Stimulated activated naive B cell treated with anti-CD40 and anti-IgM and Interleukin-4, amounts not matched to agents 10 μg/mL and 1 μg/mL and 100 μg/mL, for 72 hours (primary cell): Measurements from ENCODE around the gene CDH18.

Source experiments
- ATAC-seq, 2 donors: fragments of 150-1000 bp; cut with Tn5 transposase; replicated peaks; 2 replicates each; pipeline ENCODE4 v1.10.0; 2021; ENCODE audit warnings: moderate library complexity in 1 of 2
- DNase-seq: peaks from one replicate; pipeline ENCODE4 v3.0.0; 2021
- H3K27ac Mint-ChIP-seq: one replicate; pipeline ENCODE4 v1.8.0; 2022; ENCODE audit warnings: mild to moderate bottlenecking, mixed read lengths
- H3K27me3 Mint-ChIP-seq, 2 donors: one replicate each; pipeline ENCODE4 v1.8.0; 2022; ENCODE audit warnings: mixed read lengths in 2 of 2
- H3K36me3 Mint-ChIP-seq, 2 donors: one replicate each; pipeline ENCODE4 v1.8.0; 2022; ENCODE audit warnings: mixed read lengths in 2 of 2, mild to moderate bottlenecking in 1 of 2
- H3K4me1 Mint-ChIP-seq, 2 donors: one replicate each; pipeline ENCODE4 v1.8.0; 2022; ENCODE audit warnings: mixed read lengths in 2 of 2, mild to moderate bottlenecking in 1 of 2
- H3K4me3 Mint-ChIP-seq, 2 donors: one replicate each; pipeline ENCODE4 v1.8.0; 2022; ENCODE audit warnings: mild to moderate bottlenecking in 2 of 2, mixed read lengths in 2 of 2, moderate library complexity in 1 of 2
- H3K9me3 Mint-ChIP-seq, 2 donors: one replicate each; pipeline ENCODE4 v1.8.0; 2022; ENCODE audit warnings: mixed read lengths in 2 of 2, mild to moderate bottlenecking in 1 of 2

The CDH18 gene

DNA sequence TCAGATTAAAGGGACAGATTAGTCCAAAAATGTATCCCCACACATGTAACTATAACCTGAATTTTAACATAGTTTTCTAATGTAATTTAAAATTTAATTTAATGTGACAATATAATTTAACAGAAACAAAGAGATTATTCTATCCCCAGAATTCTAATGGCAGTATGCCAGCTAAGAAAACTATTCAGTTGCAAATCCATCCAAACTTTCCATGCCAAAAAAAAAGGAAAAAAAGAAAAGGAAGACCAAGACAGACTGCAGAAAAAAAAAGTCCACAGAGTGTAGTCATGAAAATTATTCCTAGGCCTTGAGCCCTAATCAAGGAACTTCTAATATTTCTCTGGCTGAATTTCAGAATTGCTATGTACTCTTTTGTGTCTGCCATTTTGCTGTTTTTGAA lies 217.6 kb downstream of the CDH18 start:
- Mint-ChIP-seq H3K27me3 (no peaks in the 10 kb centered on the region), H3K4me3 (no peak overlapping the region), H3K36me3 (no peaks in the 10 kb centered on the region), H3K27ac (no peak overlapping the region), H3K4me1 (no peaks in the 10 kb centered on the region), H3K9me3 (peaks cover 0 to 3% of the 10 kb centered on the region in 2 donors)
- no peak for DNase-seq
- no peak for ATAC-seq

DNA sequence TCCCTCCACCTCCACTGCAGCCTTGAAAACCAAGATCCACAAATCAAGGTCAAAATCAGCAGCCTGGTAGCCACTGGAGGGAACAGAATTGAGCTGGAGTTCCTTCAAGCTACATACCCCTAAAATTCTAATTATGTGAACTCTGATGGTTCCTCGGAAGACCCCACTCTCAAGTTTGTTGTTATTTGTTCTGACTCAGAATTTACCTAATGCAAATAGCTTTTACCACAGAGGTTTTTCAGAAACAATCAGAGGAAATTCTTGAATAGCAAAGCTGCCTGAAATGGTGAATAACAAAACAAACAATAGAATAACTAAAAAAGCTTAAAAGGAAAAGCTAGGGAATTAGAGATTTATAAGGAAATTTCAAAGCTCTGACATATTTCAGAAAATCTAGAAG lies 220.0 kb downstream of the CDH18 start:
- Mint-ChIP-seq H3K27me3 (no peaks in the 10 kb centered on the region), H3K9me3 (peaks cover 4% of the 10 kb centered on the region in 2 donors), H3K4me1 (no peaks in the 10 kb centered on the region), H3K4me3 (no peak overlapping the region), H3K36me3 (no peaks in the 10 kb centered on the region), H3K27ac (no peak overlapping the region)
- no peak for DNase-seq
- no peak for ATAC-seq

DNA sequence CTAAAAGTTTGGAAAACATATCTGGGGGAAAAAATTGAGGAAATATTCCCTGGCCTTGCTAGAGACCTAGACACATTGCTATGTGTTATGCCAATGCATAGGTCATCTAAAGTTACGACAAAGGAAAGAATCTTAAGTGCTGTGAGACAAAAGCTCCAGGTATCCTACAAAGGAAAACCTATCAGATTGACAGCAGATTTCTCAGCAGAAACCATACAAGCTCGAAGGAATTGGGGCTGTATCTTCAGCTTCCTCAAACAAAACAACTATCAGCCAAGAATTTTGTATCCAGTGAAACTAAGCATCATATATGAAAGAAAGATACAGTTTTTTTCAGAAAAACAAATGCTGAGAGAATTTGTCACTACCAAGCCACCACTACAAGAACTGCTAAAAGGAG lies 234.4 kb downstream of the CDH18 start:
- H3K27me3 Mint-ChIP-seq = no peaks in the 10 kb centered on the region
- H3K36me3 Mint-ChIP-seq = no peaks in the 10 kb centered on the region

GRCh38 chr5:19751326-19751725 lies 236.7 kb downstream of the CDH18 start:
- ATAC-seq = no peak
- Mint-ChIP-seq H3K9me3 (peaks cover 0 to 10% of the 10 kb centered on the region in 2 donors), H3K4me1 (no peaks in the 10 kb centered on the region), H3K36me3 (no peaks in the 10 kb centered on the region), H3K27ac (no peak overlapping the region), H3K27me3 (no peaks in the 10 kb centered on the region), H3K4me3 (no peak overlapping the region)
- DNase-seq = no peak

More for the DNA sequence above, 234.4 kb downstream of the CDH18 start:
- Mint-ChIP-seq H3K4me3 (no peak overlapping the region), H3K27ac (no peak overlapping the region), H3K9me3 (peaks cover 0 to 13% of the 10 kb centered on the region in 2 donors), H3K4me1 (no peaks in the 10 kb centered on the region)
- no peak for DNase-seq
- no peak for ATAC-seq

DNA sequence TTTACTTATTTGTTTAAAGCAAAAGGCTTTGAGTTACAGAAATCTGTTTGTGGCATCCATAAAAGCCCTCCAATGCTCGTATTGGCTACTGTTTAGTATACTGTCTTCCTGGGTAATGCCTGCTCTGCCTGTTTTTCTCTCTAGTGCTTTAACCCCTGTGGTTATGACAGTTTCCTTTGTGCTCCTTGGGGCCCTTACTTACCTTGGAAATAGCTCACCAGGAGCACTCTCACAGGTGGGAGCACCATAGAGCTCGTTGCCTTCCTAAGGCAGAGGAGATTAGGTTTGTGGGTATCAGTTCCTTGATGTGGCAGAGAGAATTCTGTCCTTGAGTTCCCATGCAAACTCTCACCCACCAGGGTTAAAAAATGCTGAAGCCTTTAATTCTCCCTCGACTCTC lies 242.8 kb downstream of the CDH18 start:
- no peak for DNase-seq
- H3K9me3 Mint-ChIP-seq = no peaks in the 10 kb centered on the region
- H3K27ac Mint-ChIP-seq = no peak overlapping the region
- H3K27me3 Mint-ChIP-seq = no peaks in the 10 kb centered on the region
- no peak for ATAC-seq
- no peak overlapping the region for H3K4me3 Mint-ChIP-seq
- no peaks in the 10 kb centered on the region for H3K36me3 Mint-ChIP-seq
- no peaks in the 10 kb centered on the region for H3K4me1 Mint-ChIP-seq

DNA sequence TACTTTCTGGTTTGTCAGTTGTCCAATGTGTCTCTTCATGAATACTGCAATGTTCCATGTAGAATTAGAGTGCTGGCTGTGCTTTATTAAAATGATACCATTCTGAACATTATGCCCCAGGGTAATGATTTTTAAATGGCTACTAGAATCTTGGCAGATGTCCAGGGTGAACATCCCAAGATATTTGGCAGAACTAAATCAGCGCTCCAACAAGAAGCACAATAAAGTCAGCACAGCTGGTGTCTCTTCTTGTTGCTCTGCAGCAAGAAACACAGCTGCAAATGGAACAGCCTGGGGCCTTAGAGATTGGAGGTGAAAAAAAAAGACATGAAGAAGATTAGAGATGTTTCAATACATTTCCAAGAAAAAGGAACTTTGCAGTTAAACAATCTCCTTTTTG lies 248.3 kb downstream of the CDH18 start:
- no peaks in the 10 kb centered on the region for H3K36me3 Mint-ChIP-seq
- no peak for ATAC-seq
- H3K27ac Mint-ChIP-seq = no peak overlapping the region
- no peaks in the 10 kb centered on the region for H3K27me3 Mint-ChIP-seq
- no peaks in the 10 kb centered on the region for H3K9me3 Mint-ChIP-seq
- no peak for DNase-seq
- H3K4me1 Mint-ChIP-seq = no peaks in the 10 kb centered on the region
- H3K4me3 Mint-ChIP-seq = no peak overlapping the region

DNA sequence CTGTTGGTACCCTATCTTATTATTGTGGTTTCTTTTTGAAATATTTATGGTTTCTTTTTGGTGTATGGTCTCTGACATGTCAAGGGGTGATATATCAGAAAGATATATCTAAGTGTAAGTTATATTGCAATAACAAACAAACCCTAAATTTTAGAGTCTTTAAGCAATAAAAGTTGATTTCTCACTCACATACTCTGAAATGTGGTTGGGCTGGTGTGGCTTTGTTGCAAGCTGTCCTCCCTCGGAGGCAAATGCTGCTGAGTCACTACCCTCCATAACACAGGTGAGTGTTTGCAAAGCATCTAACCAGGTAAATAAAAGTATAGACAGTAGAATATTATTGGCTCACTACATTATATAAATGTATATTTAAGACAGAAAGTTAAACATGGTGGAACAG lies 253.2 kb downstream of the CDH18 start:
- Mint-ChIP-seq H3K9me3 (peaks cover 0 to 7% of the 10 kb centered on the region in 2 donors), H3K27me3 (no peaks in the 10 kb centered on the region), H3K4me1 (no peaks in the 10 kb centered on the region), H3K4me3 (no peak overlapping the region), H3K27ac (no peak overlapping the region), H3K36me3 (no peaks in the 10 kb centered on the region)
- DNase-seq (no peak), ATAC-seq (no peak)

DNA sequence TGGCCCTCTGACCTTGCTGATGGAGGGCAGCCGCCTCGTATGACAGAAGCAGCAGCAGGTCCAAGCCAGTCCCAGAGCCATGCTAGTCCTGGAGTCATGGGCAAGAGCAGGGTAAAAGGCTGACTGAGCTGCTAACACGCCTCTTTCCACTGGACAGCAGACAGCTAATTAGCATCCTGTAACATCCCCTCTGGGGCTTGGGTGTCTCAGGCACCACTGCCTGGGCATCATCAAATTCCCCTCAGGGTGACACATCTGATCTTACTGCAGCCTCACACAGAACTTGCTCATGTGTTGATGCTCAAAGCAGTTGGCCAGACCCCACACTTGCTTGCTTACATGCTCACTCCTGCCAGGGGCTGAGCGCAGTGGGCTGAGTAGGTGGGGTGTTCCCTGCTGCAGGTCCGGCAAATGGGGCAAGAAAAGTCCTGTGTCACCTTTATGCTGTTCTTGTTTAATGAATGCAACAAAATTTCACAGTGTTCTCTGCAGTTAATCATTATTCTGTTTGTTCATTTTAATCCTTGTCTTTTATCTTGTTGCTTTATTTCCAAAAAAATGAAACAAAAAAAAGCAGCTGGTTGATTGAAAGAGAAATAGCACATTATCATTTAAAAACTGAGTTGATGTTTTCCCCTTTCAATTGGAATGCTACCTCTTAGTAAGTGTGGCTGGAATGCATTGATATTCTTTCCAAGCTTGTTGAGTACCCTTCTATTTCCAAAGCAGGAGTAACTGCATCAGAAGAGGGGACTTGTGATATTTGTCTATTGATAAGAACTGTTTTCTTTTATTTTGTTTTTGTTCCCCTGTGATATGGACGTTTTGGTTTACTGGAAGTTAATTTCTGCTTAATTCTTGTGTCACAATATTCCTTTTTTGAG lies 254.1 kb downstream of the CDH18 start:
- Mint-ChIP-seq H3K9me3 (peaks cover 0 to 7% of the 10 kb centered on the region in 2 donors), H3K27ac (no peak overlapping the region), H3K27me3 (no peaks in the 10 kb centered on the region), H3K4me1 (no peaks in the 10 kb centered on the region), H3K36me3 (no peaks in the 10 kb centered on the region), H3K4me3 (no peak overlapping the region)
- ATAC-seq (peak in 1 of 2 donors; percentile 12), DNase-seq (no peak)

- no peak overlapping the region for H3K4me3 Mint-ChIP-seq
- no peaks in the 10 kb centered on the region for H3K36me3 Mint-ChIP-seq
- no peaks in the 10 kb centered on the region for H3K4me1 Mint-ChIP-seq
- no peak for DNase-seq
- H3K27me3 Mint-ChIP-seq = no peaks in the 10 kb centered on the region
- ATAC-seq = no peak
- H3K9me3 Mint-ChIP-seq = peaks cover 0 to 7% of the 10 kb centered on the region in 2 donors
- no peak overlapping the region for H3K27ac Mint-ChIP-seq
Measured at GRCh38 chr5:19728571-19728970, 259.4 kb downstream of the CDH18 start.

- Mint-ChIP-seq H3K9me3 (peaks cover 0 to 2% of the 10 kb centered on the region in 2 donors), H3K27me3 (no peaks in the 10 kb centered on the region), H3K36me3 (no peaks in the 10 kb centered on the region), H3K4me3 (no peak overlapping the region), H3K4me1 (no peaks in the 10 kb centered on the region), H3K27ac (no peak overlapping the region)
- no peak for DNase-seq
- no peak for ATAC-seq
Measured at GRCh38 chr5:19719109-19719508, 268.9 kb downstream of the CDH18 start.

- Mint-ChIP-seq H3K9me3 (peaks cover 2 to 8% of the 10 kb centered on the region in 2 donors), H3K4me1 (no peaks in the 10 kb centered on the region), H3K36me3 (no peaks in the 10 kb centered on the region), H3K27me3 (no peaks in the 10 kb centered on the region), H3K4me3 (no peak overlapping the region), H3K27ac (no peak overlapping the region)
- ATAC-seq = no peak
- no peak for DNase-seq
Measured at GRCh38 chr5:19713740-19714139, 274.3 kb downstream of the CDH18 start.

DNA sequence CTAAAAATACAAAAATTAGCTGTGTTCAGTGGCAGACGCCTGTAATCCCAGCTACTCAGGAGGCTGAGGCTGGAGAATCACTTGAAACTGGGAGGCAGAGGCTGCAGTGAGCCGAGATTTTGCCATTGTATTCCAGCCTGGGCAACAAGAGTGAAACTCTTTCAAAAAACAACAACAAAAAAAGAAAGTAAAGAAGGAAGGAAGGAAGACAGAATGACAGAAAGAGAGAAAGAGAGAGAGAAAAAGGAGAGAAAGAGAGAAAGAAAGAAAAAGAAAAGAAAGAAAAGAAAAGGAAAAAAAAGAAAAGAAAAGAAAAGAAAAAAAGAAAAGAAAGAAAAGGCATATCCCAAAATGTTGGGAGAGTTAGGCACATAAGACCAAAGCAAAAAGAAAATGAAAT lies 278.6 kb downstream of the CDH18 start:
- no peaks in the 10 kb centered on the region for H3K27me3 Mint-ChIP-seq
- no peak for DNase-seq
- no peaks in the 10 kb centered on the region for H3K36me3 Mint-ChIP-seq
- no peak overlapping the region for H3K27ac Mint-ChIP-seq
- H3K4me3 Mint-ChIP-seq = no peak overlapping the region
- H3K4me1 Mint-ChIP-seq = no peaks in the 10 kb centered on the region
- peaks cover 2 to 8% of the 10 kb centered on the region in 2 donors for H3K9me3 Mint-ChIP-seq
- no peak for ATAC-seq

DNA sequence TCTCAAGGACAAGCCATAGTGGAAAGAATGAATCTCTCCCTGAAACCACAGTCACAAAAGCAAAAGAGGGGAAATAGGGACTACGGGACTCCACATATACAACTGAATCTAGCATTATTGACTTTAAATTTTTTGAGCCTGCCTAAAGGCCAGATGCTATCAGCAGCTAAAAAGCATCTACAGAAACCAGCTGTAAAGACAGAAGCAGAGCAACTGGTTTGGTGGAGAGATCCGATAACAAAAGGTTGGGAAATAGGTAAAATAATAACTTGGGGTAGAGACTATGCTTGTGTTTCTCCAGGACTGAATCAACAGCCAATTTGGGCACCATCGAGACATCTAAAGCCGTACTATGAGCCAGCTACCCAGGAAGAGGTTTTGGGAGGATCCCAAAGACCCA lies 281.2 kb downstream of the CDH18 start:
- H3K4me1 Mint-ChIP-seq = no peaks in the 10 kb centered on the region
- ATAC-seq (no peak), DNase-seq (no peak)
- H3K4me3 Mint-ChIP-seq = no peak overlapping the region
- H3K9me3 Mint-ChIP-seq = peaks cover 6 to 8% of the 10 kb centered on the region in 2 donors
- H3K27ac Mint-ChIP-seq = no peak overlapping the region
- H3K36me3 Mint-ChIP-seq = no peaks in the 10 kb centered on the region
- no peaks in the 10 kb centered on the region for H3K27me3 Mint-ChIP-seq

GRCh38 chr5:19701731-19702130 lies 286.3 kb downstream of the CDH18 start:
- no peaks in the 10 kb centered on the region for H3K36me3 Mint-ChIP-seq
- no peaks in the 10 kb centered on the region for H3K4me1 Mint-ChIP-seq
- H3K27ac Mint-ChIP-seq = no peak overlapping the region
- DNase-seq = no peak
- peaks cover 0 to 4% of the 10 kb centered on the region in 2 donors for H3K9me3 Mint-ChIP-seq
- H3K27me3 Mint-ChIP-seq = no peaks in the 10 kb centered on the region
- H3K4me3 Mint-ChIP-seq = no peak overlapping the region
- no peak for ATAC-seq

DNA sequence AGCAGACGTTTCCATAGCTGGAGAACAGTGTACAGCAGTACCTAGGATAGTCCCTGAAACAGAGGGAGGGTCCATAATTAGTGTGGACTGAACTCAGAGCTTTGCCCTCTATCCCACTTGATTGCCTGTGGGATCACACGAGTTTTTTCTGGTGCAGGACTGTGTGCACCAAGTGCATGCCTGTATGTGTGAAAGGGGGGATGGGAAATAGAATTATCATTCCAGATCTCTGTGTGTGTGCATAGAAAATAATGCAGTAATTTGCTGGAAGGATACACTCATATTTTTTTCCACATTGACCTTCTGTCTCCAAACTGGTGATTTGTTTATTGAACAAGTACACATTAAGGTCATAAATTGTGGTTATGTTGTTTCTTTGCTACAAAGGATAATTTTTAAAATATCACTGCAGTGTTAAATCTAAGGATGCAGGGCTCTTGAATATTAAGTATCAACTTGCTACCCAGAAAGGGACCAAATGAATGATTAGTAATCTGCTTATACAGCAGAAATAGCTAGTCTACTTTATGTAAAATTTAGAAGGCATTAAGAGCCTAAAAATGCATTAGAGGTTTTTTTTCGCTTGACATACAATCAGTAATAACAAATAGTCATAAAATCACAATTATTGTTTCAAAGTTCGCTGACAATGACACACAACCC lies 292.9 kb downstream of the CDH18 start:
- no peaks in the 10 kb centered on the region for H3K4me1 Mint-ChIP-seq
- no peak for DNase-seq
- H3K9me3 Mint-ChIP-seq = no peaks in the 10 kb centered on the region
- no peak overlapping the region for H3K4me3 Mint-ChIP-seq
- H3K27me3 Mint-ChIP-seq = no peaks in the 10 kb centered on the region
- H3K36me3 Mint-ChIP-seq = no peaks in the 10 kb centered on the region
- H3K27ac Mint-ChIP-seq = no peak overlapping the region
- no peak for ATAC-seq
